Effector memory CD8-positive, alpha-beta T cell (primary cell): ENCODE data around the gene KCND3.

Source experiments
- ATAC-seq: fragments of 150-1000 bp; cut with Tn5 transposase; replicated peaks from 2 replicates; pipeline ENCODE4 v1.10.0; 2021; ENCODE audit warnings: mild to moderate bottlenecking, moderate library complexity
- DNase-seq, 3 experiments: peaks; one replicate each; pipeline ENCODE4 v3.0.0; 2021
- H3K27ac Mint-ChIP-seq, 2 donors: one replicate each; pipeline ENCODE4 v1.8.0; 2022; ENCODE audit warnings: mild to moderate bottlenecking in 2 of 2, mixed read lengths in 2 of 2, moderate library complexity in 2 of 2
- H3K27me3 Mint-ChIP-seq, 2 donors: one replicate each; pipeline ENCODE4 v1.8.0; 2022; ENCODE audit warnings: mixed read lengths in 2 of 2
- H3K36me3 Mint-ChIP-seq: one replicate; pipeline ENCODE4 v1.8.0; 2022; ENCODE audit warnings: mild to moderate bottlenecking, moderate library complexity, mixed read lengths; ENCODE audit not compliant: insufficient read depth
- H3K4me1 Mint-ChIP-seq, 2 donors: one replicate each; pipeline ENCODE4 v1.8.0; 2022; ENCODE audit warnings: low read depth in 2 of 2, mixed read lengths in 2 of 2
- H3K4me3 Mint-ChIP-seq, 2 donors: one replicate each; pipeline ENCODE4 v1.8.0; 2022; ENCODE audit warnings: mild to moderate bottlenecking in 2 of 2, mixed read lengths in 2 of 2, moderate library complexity in 2 of 2
- H3K9me3 Mint-ChIP-seq, 2 donors: one replicate each; pipeline ENCODE4 v1.8.0; 2022; ENCODE audit warnings: mixed read lengths in 2 of 2

Gene KCND3

GRCh38 chr1:111909030-111909429 is 80.4 kb downstream of the KCND3 start:
- H3K4me3 Mint-ChIP-seq, result no peak overlapping the region
- H3K4me1 Mint-ChIP-seq, result no peaks in the 10 kb centered on the region
- H3K36me3 Mint-ChIP-seq, result no peaks in the 10 kb centered on the region
- DNase-seq (no peak), ATAC-seq (no peak)
- H3K27me3 Mint-ChIP-seq, result peaks cover 68 to 85% of the 10 kb centered on the region in 2 donors
- no peak overlapping the region for H3K27ac Mint-ChIP-seq
- H3K9me3 Mint-ChIP-seq, result no peaks in the 10 kb centered on the region

DNA sequence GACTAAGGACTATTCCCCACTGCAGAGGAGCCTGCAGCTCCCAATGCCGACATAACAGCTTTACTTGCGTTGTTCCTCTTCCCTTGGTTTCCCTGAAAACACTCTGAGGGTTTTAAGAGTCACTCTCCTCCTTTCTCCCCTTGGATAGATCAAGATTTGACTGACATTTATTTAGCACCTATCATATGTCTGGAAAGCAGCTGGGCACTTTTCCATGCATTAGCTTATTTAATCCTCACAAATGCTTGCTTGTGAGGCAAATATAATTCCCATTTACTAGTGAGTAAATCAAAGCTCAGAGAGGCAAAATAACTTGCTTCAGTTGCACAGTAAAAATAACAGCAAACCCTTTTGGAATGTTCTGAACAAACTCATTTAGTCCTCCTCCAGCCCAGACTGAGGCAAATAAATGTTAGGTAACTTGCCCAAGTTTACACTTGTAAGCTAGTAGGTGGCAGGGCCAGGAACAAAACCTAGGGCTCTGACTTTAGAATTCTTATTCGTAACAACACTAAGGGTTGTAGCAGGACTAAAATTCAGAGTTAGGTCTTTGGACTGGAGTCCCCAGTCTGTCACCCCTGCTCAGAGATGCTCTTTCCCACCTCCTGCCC is 81.4 kb downstream of the KCND3 start:
- peaks cover 58 to 85% of the 10 kb centered on the region in 2 donors for H3K27me3 Mint-ChIP-seq
- no peak for ATAC-seq
- no peak overlapping the region for H3K27ac Mint-ChIP-seq
- no peak overlapping the region for H3K4me3 Mint-ChIP-seq
- no peak for DNase-seq
- H3K9me3 Mint-ChIP-seq, result no peaks in the 10 kb centered on the region
- H3K36me3 Mint-ChIP-seq, result no peaks in the 10 kb centered on the region
- no peaks in the 10 kb centered on the region for H3K4me1 Mint-ChIP-seq

GRCh38 chr1:111907321-111907720 is 82.1 kb downstream of the KCND3 start:
- no peak for DNase-seq
- no peak for ATAC-seq
- no peak overlapping the region for H3K4me3 Mint-ChIP-seq
- no peaks in the 10 kb centered on the region for H3K4me1 Mint-ChIP-seq
- no peak overlapping the region for H3K27ac Mint-ChIP-seq
- no peaks in the 10 kb centered on the region for H3K36me3 Mint-ChIP-seq
- H3K9me3 Mint-ChIP-seq, result no peaks in the 10 kb centered on the region
- H3K27me3 Mint-ChIP-seq, result peaks cover 56 to 88% of the 10 kb centered on the region in 2 donors

- DNase-seq, result no peak
- no peak overlapping the region for H3K4me3 Mint-ChIP-seq
- H3K9me3 Mint-ChIP-seq, result no peaks in the 10 kb centered on the region
- no peak for ATAC-seq
- H3K36me3 Mint-ChIP-seq, result no peaks in the 10 kb centered on the region
- H3K27ac Mint-ChIP-seq, result no peak overlapping the region
- H3K4me1 Mint-ChIP-seq, result no peaks in the 10 kb centered on the region
- H3K27me3 Mint-ChIP-seq, result peaks cover 60 to 93% of the 10 kb centered on the region in 2 donors
Observed at GRCh38 chr1:111906816-111907215, 82.7 kb downstream of the KCND3 start.

DNA sequence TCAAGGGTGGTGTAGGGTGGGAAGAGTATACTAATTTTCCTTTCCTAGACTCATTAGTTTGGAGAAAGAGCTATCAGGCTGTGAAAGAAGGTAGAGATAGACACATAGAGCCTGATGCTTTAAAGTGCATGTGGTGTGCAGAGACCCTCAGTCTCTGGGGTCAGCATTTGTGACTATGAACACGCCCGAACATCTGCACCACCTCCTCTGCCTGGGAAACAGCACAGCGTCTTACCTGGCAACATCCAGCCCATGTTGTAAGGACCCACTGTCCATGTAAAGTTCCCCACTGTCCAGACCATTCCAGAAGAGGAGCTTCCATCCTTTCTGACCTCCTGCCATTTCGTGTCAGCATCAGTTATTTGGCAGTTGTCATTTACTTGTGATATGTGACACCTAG is 83.4 kb downstream of the KCND3 start:
- no peak for ATAC-seq
- Mint-ChIP-seq H3K27ac (no peak overlapping the region), H3K4me3 (no peak overlapping the region), H3K36me3 (no peaks in the 10 kb centered on the region), H3K4me1 (no peaks in the 10 kb centered on the region), H3K27me3 (peaks cover 59 to 93% of the 10 kb centered on the region in 2 donors), H3K9me3 (no peaks in the 10 kb centered on the region)
- DNase-seq, result no peak

GRCh38 chr1:111904478-111905218 is 84.8 kb downstream of the KCND3 start:
- ATAC-seq (no peak), DNase-seq (no peak)
- Mint-ChIP-seq H3K36me3 (no peaks in the 10 kb centered on the region), H3K4me1 (no peaks in the 10 kb centered on the region), H3K27me3 (peaks cover 46 to 87% of the 10 kb centered on the region in 2 donors), H3K27ac (no peak overlapping the region), H3K4me3 (peak overlapping the region in 1 of 2 donors; percentile 29), H3K9me3 (no peaks in the 10 kb centered on the region)

DNA sequence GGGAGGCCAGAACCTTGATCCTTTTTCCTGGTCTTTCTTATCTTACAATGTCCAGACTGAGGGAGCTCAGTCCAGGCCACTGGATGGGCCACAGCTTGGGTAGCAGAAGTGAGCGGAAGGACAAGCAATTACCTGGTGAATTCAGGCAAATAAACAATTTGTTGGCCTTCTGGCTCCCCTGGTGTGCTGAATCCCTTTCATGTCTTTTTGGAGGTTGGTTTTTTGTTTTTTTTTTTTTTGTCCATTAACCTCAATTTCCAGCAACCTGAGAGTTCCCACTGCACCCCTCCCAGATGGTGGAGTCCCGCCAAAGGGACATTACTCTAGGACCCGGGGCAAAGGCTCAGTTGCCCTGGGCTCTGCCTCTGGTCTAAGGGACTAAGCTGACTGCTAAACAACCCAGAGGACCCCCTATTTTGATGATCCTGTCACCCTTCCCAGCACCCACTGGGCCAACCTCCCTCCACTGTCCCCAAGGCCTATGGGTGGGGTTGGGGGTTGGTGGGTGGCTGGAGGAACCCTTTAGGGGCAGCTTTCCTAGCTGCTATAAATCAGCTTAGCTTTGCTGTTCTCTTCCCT is 85.5 kb downstream of the KCND3 start:
- Mint-ChIP-seq H3K36me3 (no peaks in the 10 kb centered on the region), H3K27me3 (peaks cover 39 to 87% of the 10 kb centered on the region in 2 donors), H3K4me3 (no peak overlapping the region), H3K27ac (no peak overlapping the region), H3K4me1 (no peaks in the 10 kb centered on the region), H3K9me3 (no peaks in the 10 kb centered on the region)
- DNase-seq (no peak), ATAC-seq (no peak)

- Mint-ChIP-seq H3K4me1 (no peaks in the 10 kb centered on the region), H3K9me3 (no peaks in the 10 kb centered on the region), H3K4me3 (no peak overlapping the region), H3K36me3 (no peaks in the 10 kb centered on the region), H3K27me3 (peaks cover 35 to 87% of the 10 kb centered on the region in 2 donors), H3K27ac (no peak overlapping the region)
- DNase-seq, result no peak
- no peak for ATAC-seq
Observed at GRCh38 chr1:111903148-111903870, 86.2 kb downstream of the KCND3 start.

GRCh38 chr1:111895469-111895868 is 94.0 kb downstream of the KCND3 start:
- no peaks in the 10 kb centered on the region for H3K4me1 Mint-ChIP-seq
- H3K27ac Mint-ChIP-seq, result no peak overlapping the region
- ATAC-seq (no peak), DNase-seq (no peak)
- H3K27me3 Mint-ChIP-seq, result peaks cover 11 to 42% of the 10 kb centered on the region in 2 donors
- H3K9me3 Mint-ChIP-seq, result no peaks in the 10 kb centered on the region
- H3K36me3 Mint-ChIP-seq, result no peaks in the 10 kb centered on the region
- no peak overlapping the region for H3K4me3 Mint-ChIP-seq

GRCh38 chr1:111895017-111895416 is 94.5 kb downstream of the KCND3 start:
- peaks cover 11 to 37% of the 10 kb centered on the region in 2 donors for H3K27me3 Mint-ChIP-seq
- ATAC-seq (no peak), DNase-seq (no peak)
- no peak overlapping the region for H3K27ac Mint-ChIP-seq
- H3K36me3 Mint-ChIP-seq, result no peaks in the 10 kb centered on the region
- no peaks in the 10 kb centered on the region for H3K9me3 Mint-ChIP-seq
- H3K4me1 Mint-ChIP-seq, result no peaks in the 10 kb centered on the region
- no peak overlapping the region for H3K4me3 Mint-ChIP-seq

DNA sequence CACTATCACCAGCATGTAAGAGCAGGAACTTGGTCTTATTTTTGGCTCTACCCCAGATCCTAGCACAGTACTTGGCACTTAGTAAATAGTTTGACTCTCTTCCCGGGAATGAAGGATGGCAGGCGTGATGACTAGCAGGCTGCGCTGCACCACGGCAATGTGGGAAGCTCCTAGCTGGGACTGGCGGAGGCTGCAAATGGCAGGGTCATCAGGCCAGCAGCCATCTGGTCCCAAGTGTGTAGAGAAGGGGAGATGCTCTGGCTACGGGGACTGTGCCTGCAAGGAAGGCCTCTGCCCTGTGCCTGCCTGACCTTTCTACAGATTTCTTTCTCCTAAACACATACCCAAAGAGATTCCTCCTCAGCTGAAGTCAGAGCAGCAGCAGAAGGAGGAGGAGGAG is 95.0 kb downstream of the KCND3 start:
- peaks cover 11 to 32% of the 10 kb centered on the region in 2 donors for H3K27me3 Mint-ChIP-seq

GRCh38 chr1:111891566-111891965 is 97.9 kb downstream of the KCND3 start:
- DNase-seq (no peak), ATAC-seq (no peak)
- H3K4me3 Mint-ChIP-seq, result no peak overlapping the region
- H3K9me3 Mint-ChIP-seq, result no peaks in the 10 kb centered on the region
- H3K27ac Mint-ChIP-seq, result no peak overlapping the region
- peaks cover 2 to 3% of the 10 kb centered on the region in 2 donors for H3K27me3 Mint-ChIP-seq
- peaks cover 4 to 6% of the 10 kb centered on the region in 2 donors for H3K4me1 Mint-ChIP-seq
- H3K36me3 Mint-ChIP-seq, result no peaks in the 10 kb centered on the region

More for the DNA sequence above, 95.0 kb downstream of the KCND3 start:
- Mint-ChIP-seq H3K36me3 (no peaks in the 10 kb centered on the region), H3K27ac (no peak overlapping the region), H3K4me3 (no peak overlapping the region), H3K9me3 (no peaks in the 10 kb centered on the region), H3K4me1 (no peaks in the 10 kb centered on the region)
- DNase-seq (no peak), ATAC-seq (no peak)

GRCh38 chr1:111888740-111889376 is 100.6 kb downstream of the KCND3 start:
- no peak overlapping the region for H3K4me3 Mint-ChIP-seq
- DNase-seq, result no peak
- H3K27me3 Mint-ChIP-seq, result peaks cover 18 to 23% of the 10 kb centered on the region in 2 donors
- H3K9me3 Mint-ChIP-seq, result no peaks in the 10 kb centered on the region
- no peak for ATAC-seq
- H3K36me3 Mint-ChIP-seq, result no peaks in the 10 kb centered on the region
- no peak overlapping the region for H3K27ac Mint-ChIP-seq
- H3K4me1 Mint-ChIP-seq, result peaks cover 4 to 6% of the 10 kb centered on the region in 2 donors
